Ovary (tissue), 3 donors: ENCODE data around the gene STX16.

Source experiments
- CTCF ChIP-seq, 3 donors: fragments of 450-650 bp in 2 of 3; fragments of 200-600 bp in 1 of 3; IDR thresholded peaks; one replicate each; pipeline versions ENCODE4 v1.5.1 to v1.8.0; 2016 to 2022; ENCODE audit warnings: antibody characterized with exemption in 3 of 3, mild to moderate bottlenecking in 1 of 3
- EP300 ChIP-seq: sonication (generic); formaldehyde crosslinking; IDR thresholded peaks from one replicate; pipeline ENCODE4 v1.6.1; 2017; ENCODE audit warnings: antibody characterized with exemption
- donor health status: DM: no; HTN: no; CAD: no.

GRCh38 chr20:58719971-58720371, 68.9 kb downstream of the STX16 start:
- TF ChIP-seq CTCF (IDR thresholded peaks at IDR 0.05) (no peak), EP300 (no peak)
